HG02852 (cell line): Measurements from ENCODE around the gene IST1.

ENCODE experiments used
- ATAC-seq: cut with Tn5 transposase; IDR thresholded peaks from one replicate; pipeline ENCODE4 v1.9.1; 2021; ENCODE audit warnings: mild to moderate bottlenecking, moderate library complexity; ENCODE audit not compliant: unreplicated experiment

IST1 gene

DNA sequence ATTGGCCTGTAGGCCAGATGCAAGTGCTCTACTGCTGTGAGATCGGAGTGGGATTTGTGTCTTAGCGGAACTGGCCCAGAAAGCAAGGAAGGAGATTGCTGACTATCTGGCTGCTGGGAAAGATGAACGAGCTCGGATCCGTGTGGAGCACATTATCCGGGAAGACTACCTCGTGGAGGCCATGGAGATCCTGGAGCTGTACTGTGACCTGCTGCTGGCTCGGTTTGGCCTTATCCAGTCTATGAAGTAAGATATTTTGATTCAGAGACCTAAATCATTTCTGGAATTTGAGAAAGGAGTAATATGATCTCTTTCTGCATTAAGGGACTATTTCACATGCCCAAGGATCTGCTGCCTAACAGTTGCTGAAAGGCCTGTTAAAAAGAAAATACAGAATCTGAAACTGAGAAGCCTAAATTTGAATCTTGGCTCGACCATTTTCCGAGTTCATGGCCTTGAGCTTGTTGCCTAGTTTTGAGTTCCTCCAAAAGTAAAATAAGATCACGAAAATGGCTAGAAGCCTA, 21.1 kb downstream of the IST1 start:
- ATAC-seq, result no peak

DNA sequence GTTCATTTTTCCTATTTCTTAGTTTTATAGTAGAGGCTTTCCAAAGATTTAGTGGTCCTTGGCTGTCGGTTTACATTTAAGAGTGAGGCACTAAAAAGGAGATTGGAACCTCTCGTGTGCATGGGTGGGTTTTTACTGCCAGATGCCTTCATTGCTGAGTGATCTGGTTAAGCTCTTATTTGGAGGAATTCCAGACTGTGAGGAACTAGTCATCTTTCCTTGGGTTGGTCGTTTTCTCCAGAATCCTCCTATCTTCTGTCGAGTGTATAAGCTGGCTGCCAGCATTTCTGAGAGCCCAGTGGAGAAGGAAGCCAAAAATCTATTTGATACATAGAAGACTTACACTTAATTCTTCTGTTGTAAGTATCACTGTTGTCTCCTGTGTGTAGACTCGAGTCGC, 22.6 kb downstream of the IST1 start:
- ATAC-seq, result no peak

- peak; percentile 83 for ATAC-seq
Observed at GRCh38 chr16:71919035-71919434, 23.7 kb downstream of the IST1 start.

DNA sequence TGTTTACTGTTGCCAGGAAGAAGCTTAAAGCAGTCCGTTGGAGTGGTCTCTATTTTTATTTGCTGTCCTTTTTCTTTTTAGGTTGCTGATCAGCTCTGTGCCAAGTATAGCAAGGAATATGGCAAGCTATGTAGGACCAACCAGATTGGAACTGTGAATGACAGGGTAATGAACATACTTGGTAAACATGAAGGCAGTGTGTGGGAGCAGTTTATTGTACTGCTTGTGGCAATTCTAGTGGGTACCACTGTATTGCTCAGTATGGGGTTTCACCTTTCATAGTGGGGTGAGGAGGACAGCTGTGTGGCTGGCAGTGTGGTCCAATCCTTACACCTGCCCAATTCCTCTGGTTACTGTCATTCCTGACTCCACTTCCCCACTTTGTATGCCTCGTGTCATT, 25.3 kb downstream of the IST1 start:
- ATAC-seq, result no peak

- ATAC-seq, result no peak
Observed at GRCh38 chr16:71923941-71924690, 28.8 kb downstream of the IST1 start.

DNA sequence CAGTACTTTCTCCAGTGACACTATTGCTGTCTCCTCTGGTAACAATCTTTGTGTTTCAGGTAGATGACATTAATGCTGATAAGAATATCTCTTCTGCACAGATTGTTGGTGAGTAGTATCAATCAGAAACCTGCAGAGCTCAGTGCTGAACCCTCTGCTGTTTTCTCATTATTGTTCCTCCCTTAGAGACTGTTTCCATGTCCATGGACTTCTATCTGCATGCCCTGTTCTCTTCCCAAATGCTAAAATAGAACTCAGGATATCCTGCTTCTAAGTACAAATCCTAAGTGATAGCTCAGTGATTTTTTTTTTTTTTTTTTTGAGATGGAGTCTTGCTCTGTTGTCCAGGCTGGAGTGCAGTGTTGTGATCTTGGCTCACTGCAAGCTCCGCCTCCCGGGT, 29.4 kb downstream of the IST1 start:
- no peak for ATAC-seq

- no peak for ATAC-seq
Observed at GRCh38 chr16:71927383-71927782, 32.1 kb downstream of the IST1 start.

GRCh38 chr16:71927787-71928186, 32.5 kb downstream of the IST1 start:
- no peak for ATAC-seq

- no peak for ATAC-seq
Observed at GRCh38 chr16:71929048-71929447, 33.7 kb downstream of the IST1 start.

DNA sequence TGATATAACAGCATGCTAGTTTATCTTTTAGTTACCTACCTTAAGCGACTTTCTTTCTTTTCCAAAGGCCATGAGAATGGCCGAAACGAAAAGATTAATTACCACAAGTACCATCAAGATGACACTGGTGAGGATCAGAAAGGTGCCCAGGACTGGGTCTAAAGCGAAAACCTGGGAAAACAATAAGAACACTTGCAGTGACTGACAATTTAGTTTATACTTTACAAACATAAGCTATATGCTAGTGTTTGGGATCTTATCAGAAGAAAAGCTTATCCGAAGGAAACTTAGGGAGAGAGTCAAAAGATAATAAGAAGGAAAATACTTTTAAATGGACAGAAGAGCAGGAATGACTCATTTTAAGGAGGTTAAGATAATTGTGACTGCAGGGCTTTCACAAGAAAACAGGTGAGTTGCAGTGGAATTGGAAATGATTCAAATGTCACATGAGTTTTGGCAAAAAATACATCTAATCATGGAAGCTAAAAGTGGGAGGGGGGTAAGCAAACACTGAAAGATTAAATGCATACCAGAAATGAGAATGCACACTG, 34.8 kb downstream of the IST1 start:
- no peak for ATAC-seq

- ATAC-seq, result no peak
Observed at GRCh38 chr16:71931001-71931400, 35.7 kb downstream of the IST1 start.

GRCh38 chr16:71931599-71931998, 36.3 kb downstream of the IST1 start:
- ATAC-seq, result no peak

GRCh38 chr16:71933017-71933416, 37.7 kb downstream of the IST1 start:
- no peak for ATAC-seq

DNA sequence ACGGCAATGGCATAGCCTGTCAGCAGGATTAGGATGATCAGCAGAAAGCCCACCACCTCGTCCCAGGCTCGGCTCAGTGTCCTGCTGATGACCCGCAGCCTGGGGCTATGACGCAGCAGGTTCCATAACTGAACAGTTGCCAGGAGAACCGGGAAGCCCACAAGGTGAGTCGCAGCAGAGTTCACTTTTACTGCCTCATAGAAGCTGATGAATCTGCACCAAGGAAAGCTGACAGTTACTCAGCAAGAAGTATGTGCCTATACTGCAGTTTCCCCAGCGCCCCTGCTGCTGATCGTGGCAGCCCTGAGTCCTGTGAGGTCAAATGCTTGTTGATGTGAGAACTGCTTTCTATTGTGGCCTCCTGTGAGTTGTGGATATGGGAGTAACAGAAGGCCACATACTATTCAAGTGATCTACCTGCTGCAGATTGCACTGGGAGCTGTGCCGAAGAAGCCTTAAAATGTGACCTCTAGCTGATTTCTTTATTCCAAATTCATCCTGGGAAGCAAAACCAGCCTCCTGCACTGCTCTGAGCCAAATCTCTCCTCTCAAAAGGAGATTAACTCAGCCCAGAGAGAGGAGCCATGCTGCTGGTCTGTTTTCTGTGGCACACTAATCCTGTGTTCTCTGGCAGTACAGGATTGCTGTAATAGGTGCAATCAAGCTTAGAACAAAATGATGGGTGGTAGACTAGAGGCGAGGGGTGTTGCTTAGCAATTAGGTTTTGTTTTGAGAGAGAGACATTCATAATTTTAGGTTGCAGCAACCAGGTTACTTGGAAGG, 38.8 kb downstream of the IST1 start:
- ATAC-seq, result no peak

DNA sequence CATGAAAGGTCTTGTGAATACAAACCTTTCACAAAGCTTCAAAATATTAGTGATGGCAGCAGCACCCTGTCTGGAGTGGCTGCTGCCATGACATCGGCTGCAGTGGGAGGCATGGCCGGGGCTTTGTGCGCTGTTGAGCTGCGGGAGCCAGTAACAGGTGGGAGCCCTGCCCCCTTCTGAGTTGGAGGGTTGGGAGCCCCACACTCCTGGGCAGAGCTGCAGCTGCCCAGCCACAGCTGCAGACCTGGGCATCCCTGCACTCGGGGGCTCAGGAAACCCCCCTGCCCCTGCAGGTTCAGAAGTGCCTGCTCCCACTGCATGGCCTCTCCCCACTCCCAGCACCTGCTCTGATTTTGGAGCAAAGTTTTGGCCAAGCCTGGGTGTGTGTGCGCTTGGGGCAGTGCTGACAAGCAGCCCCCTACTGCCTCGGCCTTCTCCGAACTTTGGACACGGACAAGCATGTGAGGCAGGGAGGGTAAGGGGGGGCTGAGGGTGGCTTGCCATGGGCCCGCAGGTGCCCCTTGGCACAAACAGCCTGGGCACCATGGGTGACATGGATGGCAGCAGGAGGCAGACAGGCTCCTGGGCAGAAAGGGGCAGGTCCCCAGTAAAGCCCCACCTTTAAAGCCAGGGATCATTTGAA, 42.7 kb downstream of the IST1 start:
- ATAC-seq, result no peak

DNA sequence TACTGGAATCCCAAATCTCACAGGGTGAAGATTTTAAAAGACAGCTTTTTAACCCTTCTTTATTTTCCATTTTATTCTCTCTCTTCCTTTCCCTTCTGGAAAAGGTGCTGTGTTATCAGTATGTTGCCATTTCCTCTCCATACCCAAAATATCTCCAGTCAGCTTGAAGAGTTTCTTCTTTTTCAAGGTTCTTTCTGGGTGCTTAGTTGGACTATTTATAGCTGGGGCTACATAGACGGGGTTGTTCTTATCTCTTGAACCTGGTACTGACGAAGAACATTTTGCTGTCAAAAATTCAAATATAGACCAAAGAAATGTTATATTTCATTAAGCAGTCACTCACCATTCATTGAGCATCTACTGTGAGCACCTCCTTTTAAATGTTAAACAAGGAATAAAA, 48.6 kb downstream of the IST1 start:
- no peak for ATAC-seq

GRCh38 chr16:71945616-71946015, 50.3 kb downstream of the IST1 start:
- no peak for ATAC-seq

DNA sequence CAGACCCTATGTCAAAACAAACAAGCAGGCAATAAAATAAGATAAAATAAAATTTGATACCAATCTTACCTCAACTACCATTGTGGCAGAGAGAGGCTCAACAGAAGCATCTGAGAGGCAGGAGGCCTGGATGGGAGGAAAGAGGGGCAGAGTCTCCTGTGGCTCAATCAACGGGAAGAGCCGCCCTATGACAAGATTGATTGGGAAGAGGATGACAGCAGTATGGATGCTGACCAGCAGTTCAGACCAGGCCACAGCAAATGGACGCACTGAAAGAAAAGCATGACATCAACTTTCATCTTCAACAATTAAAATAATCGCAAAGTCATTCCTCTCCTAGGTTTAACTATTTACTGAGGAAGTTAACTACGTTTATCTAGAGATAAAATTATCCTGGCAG, 57.5 kb downstream of the IST1 start:
- no peak for ATAC-seq

GRCh38 chr16:71954180-71954579, 58.8 kb downstream of the IST1 start:
- ATAC-seq, result no peak

GRCh38 chr16:71954699-71955195, 59.4 kb downstream of the IST1 start:
- ATAC-seq, result no peak

- no peak for ATAC-seq
Observed at GRCh38 chr16:71956486-71956885, 61.2 kb downstream of the IST1 start.
